NK-92 treated with Interleukin-12 subunit alpha and Interleukin-12 subunit beta, amount 100 ng/mL, for 24 hours (cell line): ENCODE results near the gene PLXND1.

Experiments used
- DNase-seq: peaks from one replicate; lab custom pipeline; 2025; lab: John Stamatoyannopoulos, UW

PLXND1 gene

GRCh38 chr3:129586746-129587430, 19.6 kb downstream of the PLXND1 start:
- no peak for DNase-seq

DNA sequence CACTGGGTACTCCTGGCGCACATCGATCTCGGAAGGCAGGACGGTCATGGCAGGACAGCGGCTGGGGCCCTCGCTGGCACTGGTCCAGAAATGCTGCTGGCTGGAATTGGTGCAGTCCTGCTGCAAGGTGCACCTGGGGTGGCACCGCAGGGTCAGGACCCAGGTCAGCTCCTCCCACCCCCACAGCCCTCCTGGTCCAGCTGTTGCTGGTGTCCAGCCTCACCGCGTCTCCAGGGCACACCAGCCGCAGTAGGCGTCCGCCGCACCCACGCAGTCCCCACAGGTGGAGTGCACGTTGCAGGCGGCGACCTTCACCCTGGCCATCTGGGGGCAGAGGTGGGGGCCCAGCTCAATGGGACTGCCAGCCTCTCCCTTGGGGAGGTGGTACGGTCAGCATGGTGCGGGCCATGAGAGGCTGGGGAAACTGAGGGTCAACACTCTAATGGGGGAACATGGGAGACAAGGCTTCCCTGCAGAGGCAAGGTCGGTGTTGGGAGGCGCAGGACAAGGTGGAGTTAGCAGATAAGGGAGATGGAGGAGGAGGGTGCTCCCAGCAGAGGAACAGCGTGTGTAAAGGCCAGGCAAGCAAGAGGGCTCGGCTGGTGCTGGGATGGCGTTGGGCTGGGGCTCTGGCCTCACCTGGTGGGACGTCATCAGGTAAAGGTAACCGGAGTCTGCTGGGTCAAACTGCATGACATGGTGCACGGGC, 20.4 kb downstream of the PLXND1 start:
- no peak for DNase-seq

- DNase-seq = no peak
Measured at GRCh38 chr3:129584631-129585030, 21.8 kb downstream of the PLXND1 start.

- DNase-seq = no peak
Measured at GRCh38 chr3:129583289-129583688, 23.2 kb downstream of the PLXND1 start.

DNA sequence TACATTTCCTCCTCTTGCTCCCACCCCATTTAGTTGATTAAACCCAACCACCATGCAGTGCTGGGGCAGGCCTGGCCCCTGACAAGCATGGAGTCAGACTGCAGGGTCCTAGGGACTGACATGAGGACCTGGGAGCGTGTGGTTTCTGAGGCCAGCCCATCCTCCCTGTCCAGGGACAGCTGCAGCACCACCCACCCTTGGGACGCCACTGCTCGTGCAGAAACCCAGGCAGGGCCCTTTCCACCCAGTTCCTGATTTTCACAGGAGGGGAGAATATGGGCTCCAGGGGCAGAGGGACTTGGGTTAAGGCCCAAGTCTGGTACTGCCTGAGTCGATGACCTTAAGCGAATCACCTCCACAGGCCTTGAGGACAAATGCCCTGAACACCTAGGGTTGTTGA, 23.7 kb downstream of the PLXND1 start:
- no peak for DNase-seq

DNA sequence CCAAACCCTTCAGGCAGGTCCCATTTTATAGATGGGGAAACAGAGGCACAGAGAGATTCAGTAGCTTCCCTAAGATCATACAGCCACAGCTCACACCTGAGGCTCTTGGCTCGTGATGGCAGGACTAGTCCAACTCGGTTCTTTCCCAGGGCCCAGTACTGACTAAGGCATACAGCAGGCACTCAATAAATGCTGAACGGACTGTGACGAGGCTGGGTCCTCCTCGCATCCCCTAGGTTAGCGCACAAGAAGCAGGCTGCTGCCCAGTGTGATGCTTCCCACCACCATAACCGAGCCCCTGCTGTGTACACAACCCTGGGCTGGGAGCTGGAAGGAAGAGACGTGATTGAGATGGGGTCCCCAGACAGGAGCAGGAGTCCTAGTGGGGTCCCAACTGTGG, 24.9 kb downstream of the PLXND1 start:
- DNase-seq = no peak

DNA sequence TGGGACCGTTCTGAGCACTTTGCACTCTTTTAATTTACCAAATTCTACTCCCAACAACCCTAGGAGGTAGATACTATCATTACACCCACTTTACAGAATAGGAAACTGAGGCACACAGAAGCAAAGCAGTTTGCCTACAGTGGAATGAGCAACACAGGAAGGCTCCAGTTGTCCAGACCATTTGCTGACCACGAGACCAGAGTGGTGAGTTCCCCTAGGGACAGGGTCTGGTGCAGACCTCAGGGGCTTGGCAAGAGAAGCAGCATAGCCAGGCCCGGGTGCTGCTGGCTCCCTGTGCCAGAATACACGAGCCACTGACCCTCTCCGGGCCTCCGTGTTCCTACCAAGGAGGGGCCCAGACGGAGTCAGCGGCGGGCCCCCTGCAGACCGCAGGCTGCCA, 26.5 kb downstream of the PLXND1 start:
- no peak for DNase-seq

GRCh38 chr3:129577925-129578786, 28.3 kb downstream of the PLXND1 start:
- DNase-seq = no peak

DNA sequence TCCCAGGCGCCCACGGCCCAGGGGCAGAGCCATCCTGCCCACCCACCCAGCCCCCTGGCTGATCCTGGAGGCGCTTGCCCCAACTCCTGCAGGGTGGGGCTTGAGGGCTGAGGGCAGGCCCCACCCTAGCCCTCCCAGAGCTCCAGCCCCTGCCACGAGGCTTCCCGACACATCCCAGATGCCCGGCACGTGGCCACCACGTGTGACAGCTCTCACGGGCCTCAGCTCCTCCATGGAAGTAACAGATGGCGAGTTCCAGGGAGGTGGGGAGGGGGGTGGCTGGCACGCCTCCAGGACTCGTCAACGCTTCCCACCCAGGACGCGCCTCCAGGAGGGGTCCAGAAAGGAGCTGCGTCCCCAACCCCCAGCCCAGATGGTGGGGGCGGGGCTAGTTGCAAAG, 29.1 kb downstream of the PLXND1 start:
- DNase-seq = no peak

DNA sequence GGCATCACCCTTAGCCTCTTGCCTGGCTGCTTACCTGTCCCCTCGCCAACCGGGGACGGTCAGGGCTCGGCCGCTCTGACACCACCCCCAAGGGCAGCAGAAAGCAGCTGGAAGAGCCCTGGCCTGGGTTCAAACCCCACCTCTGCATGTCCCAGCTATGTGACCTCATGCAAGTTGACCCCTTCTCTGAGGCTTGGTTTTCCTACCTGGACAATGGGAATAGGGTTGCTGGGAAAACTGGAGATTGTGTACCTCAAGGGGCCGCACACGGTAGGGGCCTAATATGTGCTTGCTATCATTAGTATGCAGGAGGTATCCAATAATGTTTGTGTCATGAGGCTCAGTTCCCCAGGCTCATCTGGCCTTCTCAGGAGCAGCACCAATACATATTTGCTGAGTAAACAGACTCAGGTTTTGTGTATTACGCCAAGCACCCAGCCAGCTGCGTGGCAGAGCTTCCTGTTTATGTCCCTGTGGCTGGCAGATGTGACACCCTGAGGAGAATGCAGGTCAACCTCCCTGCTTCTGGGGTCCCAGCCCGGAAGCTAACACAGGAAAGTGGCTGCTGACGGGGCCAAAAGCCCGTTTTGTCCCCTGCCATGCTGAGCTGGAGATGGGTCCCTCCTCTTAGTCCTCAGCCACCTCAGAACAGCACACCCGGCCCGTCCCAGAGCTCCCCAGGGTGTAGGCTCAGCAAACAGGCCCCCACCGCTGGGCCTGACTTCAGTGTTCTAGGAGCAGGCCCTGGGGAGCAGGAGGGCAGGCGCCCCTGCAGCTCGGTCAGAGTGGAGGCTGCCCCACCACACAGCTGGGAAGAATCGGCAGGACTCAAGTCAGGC, 29.7 kb downstream of the PLXND1 start:
- peak; percentile 28 for DNase-seq

- no peak for DNase-seq
Measured at GRCh38 chr3:129575997-129576384, 30.5 kb downstream of the PLXND1 start.

DNA sequence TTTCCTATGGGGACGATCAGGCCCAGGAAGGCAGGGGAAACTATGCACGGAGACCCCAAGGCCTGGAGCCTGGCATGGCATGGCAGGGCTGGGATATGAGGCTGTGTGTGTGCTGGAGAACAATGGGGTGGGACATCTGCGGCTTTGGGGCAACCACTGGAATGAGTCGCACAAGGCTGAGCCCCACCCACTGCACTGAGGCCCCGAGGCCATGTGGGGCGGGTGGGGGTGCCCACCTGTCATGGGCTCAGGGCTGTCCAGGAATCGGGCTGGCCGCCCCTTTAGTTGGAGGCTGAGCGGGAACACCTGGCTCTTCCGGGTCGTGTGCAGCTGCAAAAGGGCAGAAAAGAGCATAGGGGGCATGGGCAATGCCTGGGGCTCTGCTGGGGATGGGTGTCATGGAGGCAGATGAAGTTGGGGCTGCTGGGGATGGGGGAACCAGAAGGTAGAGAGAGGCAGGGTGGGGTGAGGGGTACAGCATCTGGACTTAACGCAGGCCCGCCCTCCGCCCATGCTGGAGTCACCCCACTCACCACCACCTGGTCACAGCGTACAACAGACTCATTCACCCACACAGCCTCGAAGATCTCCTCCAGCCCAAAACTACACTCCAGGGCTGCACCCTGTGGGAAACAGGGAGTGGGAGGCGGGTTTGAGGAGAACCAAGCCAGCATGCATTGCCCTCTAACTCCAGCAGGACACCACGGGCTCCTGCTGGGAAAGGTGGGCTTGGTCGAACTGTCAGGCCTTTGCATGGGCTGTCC, 31.1 kb downstream of the PLXND1 start:
- DNase-seq = no peak

GRCh38 chr3:129574206-129574605, 32.3 kb downstream of the PLXND1 start:
- DNase-seq = no peak

DNA sequence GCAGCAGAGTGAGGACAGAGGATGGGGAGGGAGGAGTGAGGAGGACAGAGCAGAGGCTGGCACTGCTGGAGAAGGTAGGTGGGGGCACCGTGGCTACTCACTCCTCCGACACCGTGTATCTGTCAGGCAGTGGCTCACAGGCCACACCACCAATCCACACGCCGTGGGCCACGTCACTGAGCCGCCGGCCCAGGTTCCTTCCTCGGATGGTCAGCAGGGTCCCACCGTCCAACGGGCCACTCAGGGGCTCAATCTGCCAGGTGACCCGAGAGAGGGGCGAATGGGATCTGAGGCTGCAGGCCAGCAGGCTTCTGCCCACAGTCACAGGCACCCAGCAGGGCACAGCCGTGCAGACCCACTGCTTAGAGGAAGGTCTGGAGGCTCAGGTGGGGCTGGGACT, 33.0 kb downstream of the PLXND1 start:
- DNase-seq = no peak

GRCh38 chr3:129572603-129573002, 33.9 kb downstream of the PLXND1 start:
- DNase-seq = no peak

DNA sequence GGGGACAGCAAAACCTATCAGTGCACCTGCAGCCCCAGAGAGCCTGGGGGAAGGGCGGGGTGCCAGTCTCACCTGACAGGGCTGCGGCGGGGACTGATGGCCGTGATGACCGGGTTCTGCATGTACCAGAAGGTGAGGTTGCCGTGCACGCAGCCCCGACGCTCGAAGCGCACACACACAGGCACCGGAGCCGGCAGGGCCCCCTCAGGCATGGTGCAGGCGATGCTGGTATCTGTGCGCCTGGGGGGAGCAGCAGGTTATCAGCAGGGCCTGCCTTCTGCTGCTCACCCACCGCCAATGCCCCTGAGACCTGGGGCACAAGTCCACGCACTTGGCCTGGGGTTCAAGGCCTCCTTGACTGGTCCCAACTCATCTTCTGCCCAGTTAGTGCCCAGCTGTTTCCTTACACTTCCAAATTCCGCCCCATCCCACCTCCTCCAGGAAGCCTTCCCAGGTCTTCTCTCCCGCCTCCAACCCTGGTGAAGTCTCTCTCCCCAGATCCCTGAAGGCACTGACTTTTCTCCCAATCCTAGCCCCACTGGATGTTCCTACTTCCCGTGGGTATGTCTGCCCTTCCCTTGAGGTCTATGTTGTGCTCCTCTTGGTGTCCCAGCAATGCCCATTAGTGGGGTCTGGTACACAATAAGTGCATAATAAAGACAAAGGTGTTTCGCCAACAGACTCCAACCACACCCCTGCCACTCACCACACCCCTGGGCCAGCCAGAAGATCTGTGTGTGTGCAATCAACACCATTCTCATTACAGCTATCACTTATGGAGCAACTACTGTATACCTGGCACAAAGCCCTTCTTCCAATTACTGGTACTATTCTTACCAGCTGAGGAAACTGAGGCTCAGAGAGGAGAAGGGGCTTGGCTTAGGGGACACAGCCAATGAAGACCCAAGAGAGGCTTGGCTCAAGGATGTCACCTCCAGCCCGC, 34.6 kb downstream of the PLXND1 start:
- no peak for DNase-seq

DNA sequence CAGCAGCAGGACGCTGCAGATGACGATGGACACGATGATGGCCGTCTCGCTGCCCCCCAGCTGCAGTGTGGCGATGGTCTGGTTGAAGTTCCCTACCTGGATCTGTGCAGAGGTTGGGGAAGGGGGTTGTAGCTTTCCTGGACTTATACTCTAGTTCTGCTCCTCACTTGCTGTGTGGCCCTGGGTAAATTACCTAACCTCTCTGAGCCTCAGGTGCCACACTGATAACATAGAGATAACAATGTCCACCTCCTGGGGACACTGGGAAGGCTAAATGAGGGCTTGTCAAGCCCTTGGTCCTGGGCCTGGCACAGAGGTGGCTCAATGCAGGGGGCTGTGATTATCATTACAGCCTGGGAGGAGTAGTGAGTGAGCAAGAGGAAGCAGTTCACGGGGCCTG, 36.6 kb downstream of the PLXND1 start:
- no peak for DNase-seq

DNA sequence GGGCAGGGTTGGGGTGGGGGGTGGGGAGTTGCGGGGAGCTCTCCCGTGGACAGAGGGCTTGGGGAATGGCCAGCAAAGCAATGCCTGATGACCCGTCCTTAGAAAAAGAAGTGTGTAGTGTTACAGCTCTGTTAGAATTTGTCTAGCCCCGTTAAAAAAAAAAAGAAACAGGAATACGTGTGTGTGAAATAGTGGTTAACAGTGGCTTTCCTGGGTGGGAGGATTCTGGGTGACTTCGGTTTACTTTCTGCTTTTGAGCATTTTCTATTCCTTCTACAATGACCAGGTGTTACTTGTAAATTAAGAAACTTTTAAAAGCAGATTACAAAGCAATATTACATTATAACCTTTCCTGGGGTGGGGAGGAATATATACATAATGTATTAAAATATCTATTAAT, 38.5 kb downstream of the PLXND1 start:
- no peak for DNase-seq

DNA sequence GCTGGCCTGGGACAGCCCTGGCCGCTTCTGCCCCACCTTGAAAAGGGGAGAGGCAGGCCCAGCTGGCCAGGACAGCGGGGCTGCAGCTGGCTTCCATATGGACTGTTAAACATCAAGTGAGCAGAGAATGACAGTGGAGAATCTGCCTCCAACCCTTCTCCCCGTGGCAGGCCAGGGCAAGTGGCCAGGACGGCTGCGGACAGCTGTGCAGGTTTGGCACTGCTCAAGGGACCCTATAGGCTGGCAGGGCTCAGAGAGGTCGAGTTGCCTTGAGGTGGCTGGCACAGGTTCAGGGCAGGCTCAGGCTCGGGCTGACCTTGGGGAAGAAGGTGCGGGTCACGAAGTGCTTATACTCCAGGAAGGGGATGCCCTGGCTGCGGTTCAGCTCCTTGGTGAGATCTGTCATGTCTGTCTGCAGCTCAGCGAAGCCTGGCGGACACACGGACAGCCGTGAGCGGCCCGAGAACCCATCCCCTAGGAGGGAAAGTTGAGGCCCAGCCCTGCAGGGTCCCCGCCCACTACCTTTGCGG, 39.2 kb downstream of the PLXND1 start:
- DNase-seq = no peak

DNA sequence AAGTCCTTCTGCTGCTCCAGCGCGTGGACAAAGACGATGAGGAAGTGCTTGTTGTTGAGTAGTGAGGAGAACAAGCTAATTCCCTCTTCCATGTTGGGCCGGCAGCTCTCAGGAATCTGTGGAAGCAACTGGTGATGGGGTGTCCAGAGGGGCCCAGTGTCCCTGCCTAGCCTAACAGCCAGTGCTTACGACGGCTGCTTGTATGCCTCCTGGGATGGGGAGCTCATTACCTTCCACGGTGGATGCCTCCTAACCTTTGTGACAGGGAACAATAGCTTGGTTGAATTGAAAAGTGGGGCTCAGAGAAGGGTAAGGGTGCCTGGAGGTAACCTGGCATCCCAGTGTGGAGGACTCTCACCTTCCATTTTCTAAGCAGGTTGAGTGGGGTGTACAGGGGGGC, 40.6 kb downstream of the PLXND1 start:
- DNase-seq = no peak
